RWPE2 (cell line): ENCODE measurements around the gene TP63.
"Not testable (repeated sequence)": the region's sequence is repeated elsewhere in the genome, so short reads cannot be mapped to it uniquely, and the experiment has no call there.

Source experiments
- ATAC-seq: fragments of 200-7000 bp; cut with Tn5 transposase; 3 replicates; pipeline ENCODE4 v1.9.1; 2021; ENCODE audit warnings: low read depth
- DNase-seq: peaks from one replicate; pipeline ENCODE4 v3.0.0-alpha.2; 2020; ENCODE audit warnings: low spot score
- H3K27ac ChIP-seq: fragments of 450-650 bp; 2 replicates; pipeline ENCODE4 v1.5.1; 2017; ENCODE audit warnings: mild to moderate bottlenecking; ENCODE audit not compliant: poor library complexity, severe bottlenecking
- H3K27me3 ChIP-seq: fragments of 250-450 bp; sonication (Bioruptor Pico); 2 replicates; pipeline ENCODE4 v1.5.1; 2021; ENCODE audit warnings: mild to moderate bottlenecking, moderate library complexity; ENCODE audit not compliant: insufficient read depth, poor library complexity, severe bottlenecking
- H3K36me3 ChIP-seq: fragments of 250-450 bp; sonication (Bioruptor Pico); 2 replicates; pipeline ENCODE4 v1.5.1; 2020; ENCODE audit warnings: low read depth, mild to moderate bottlenecking, moderate library complexity
- H3K4me1 ChIP-seq: fragments of 250-450 bp; sonication (Bioruptor Pico); 2 replicates; pipeline ENCODE4 v1.5.1; 2021; ENCODE audit warnings: mild to moderate bottlenecking, moderate library complexity; ENCODE audit not compliant: insufficient read depth, poor library complexity, severe bottlenecking
- H3K4me3 ChIP-seq: fragments of 250-450 bp; sonication (Bioruptor Pico); 2 replicates; pipeline ENCODE4 v1.5.1; 2021; ENCODE audit warnings: mild to moderate bottlenecking, moderate library complexity; ENCODE audit not compliant: severe bottlenecking
- H3K9me3 ChIP-seq: fragments of 250-450 bp; sonication (Bioruptor Pico); 2 replicates; pipeline ENCODE4 v1.5.1; 2021; ENCODE audit warnings: mild to moderate bottlenecking, moderate library complexity; ENCODE audit not compliant: severe bottlenecking
- CTCF ChIP-seq: fragments of 450-650 bp; IDR thresholded peaks from one replicate; pipeline ENCODE4 v1.5.1; 2017; ENCODE audit warnings: mild to moderate bottlenecking, moderate library complexity; ENCODE audit not compliant: poor library complexity, severe bottlenecking

Gene TP63

GRCh38 chr3:189597918-189598317 is 33.3 kb upstream of the TP63 start:
- H3K9me3 ChIP-seq, result peaks cover 3% of the 10 kb centered on the region
- DNase-seq (no peak), ATAC-seq (no peak)
- H3K4me3 ChIP-seq, result no peak overlapping the region
- H3K27me3 ChIP-seq, result no peaks in the 10 kb centered on the region
- H3K4me1 ChIP-seq, result no peaks in the 10 kb centered on the region
- TF ChIP-seq CTCF, result no peak
- H3K36me3 ChIP-seq, result no peaks in the 10 kb centered on the region
- H3K27ac ChIP-seq, result no peak overlapping the region

GRCh38 chr3:189598530-189599225 is 32.5 kb upstream of the TP63 start:
- no peak for DNase-seq
- H3K36me3 ChIP-seq, result no peaks in the 10 kb centered on the region
- H3K4me1 ChIP-seq, result no peaks in the 10 kb centered on the region
- peaks cover 3% of the 10 kb centered on the region for H3K9me3 ChIP-seq
- H3K27ac ChIP-seq, result no peak overlapping the region
- H3K27me3 ChIP-seq, result no peaks in the 10 kb centered on the region
- no peak for TF ChIP-seq CTCF
- ATAC-seq, result no peak
- H3K4me3 ChIP-seq, result no peak overlapping the region

GRCh38 chr3:189602471-189602870 is 28.7 kb upstream of the TP63 start:
- no peaks in the 10 kb centered on the region for H3K9me3 ChIP-seq
- H3K27ac ChIP-seq, result no peak overlapping the region
- ATAC-seq (no peak), DNase-seq (no peak)
- TF ChIP-seq CTCF, result no peak
- no peaks in the 10 kb centered on the region for H3K36me3 ChIP-seq
- no peak overlapping the region for H3K4me3 ChIP-seq
- H3K27me3 ChIP-seq, result no peaks in the 10 kb centered on the region
- H3K4me1 ChIP-seq, result no peaks in the 10 kb centered on the region

- Histone ChIP-seq H3K9me3 (no peaks in the 10 kb centered on the region), H3K27ac (no peak overlapping the region), H3K4me1 (no peaks in the 10 kb centered on the region), H3K4me3 (no peak overlapping the region), H3K36me3 (no peaks in the 10 kb centered on the region), H3K27me3 (no peaks in the 10 kb centered on the region)
- ATAC-seq (no peak), DNase-seq (no peak)
- no peak for TF ChIP-seq CTCF
Observed at GRCh38 chr3:189605717-189606116, 25.5 kb upstream of the TP63 start.

- no peak overlapping the region for H3K4me3 ChIP-seq
- no peaks in the 10 kb centered on the region for H3K9me3 ChIP-seq
- H3K27me3 ChIP-seq, result no peaks in the 10 kb centered on the region
- H3K4me1 ChIP-seq, result no peaks in the 10 kb centered on the region
- no peak for TF ChIP-seq CTCF
- DNase-seq (no peak), ATAC-seq (no peak)
- H3K27ac ChIP-seq, result no peak overlapping the region
- H3K36me3 ChIP-seq, result no peaks in the 10 kb centered on the region
Observed at GRCh38 chr3:189606774-189607173, 24.4 kb upstream of the TP63 start.

- ATAC-seq, H3K4me1 ChIP-seq, H3K27ac ChIP-seq, H3K36me3 ChIP-seq, H3K9me3 ChIP-seq, H3K4me3 ChIP-seq, DNase-seq, H3K27me3 ChIP-seq: not testable (repeated sequence)
Observed at GRCh38 chr3:189612641-189613040, 18.5 kb upstream of the TP63 start.
